HL-60/S4 (cell line): ENCODE results near the gene CYBRD1.

ENCODE experiments used
- in situ Hi-C: fragments of 300-500 bp; cut with MboI; formaldehyde crosslinking; loops from 2 replicates; pipeline ENCODE4 v1.14.3; 2022; ENCODE audit warnings: low sequenced_read_pairs

CYBRD1 gene

GRCh38 chr2:171595456-171595855 lies 73.2 kb downstream of the CYBRD1 start:
- in situ Hi-C loops: loop anchor here (10.0 to 25.0 kb wide), 3 partner anchors 109 to 867 kb away; no protein-coding TSS in a partner anchor

DNA sequence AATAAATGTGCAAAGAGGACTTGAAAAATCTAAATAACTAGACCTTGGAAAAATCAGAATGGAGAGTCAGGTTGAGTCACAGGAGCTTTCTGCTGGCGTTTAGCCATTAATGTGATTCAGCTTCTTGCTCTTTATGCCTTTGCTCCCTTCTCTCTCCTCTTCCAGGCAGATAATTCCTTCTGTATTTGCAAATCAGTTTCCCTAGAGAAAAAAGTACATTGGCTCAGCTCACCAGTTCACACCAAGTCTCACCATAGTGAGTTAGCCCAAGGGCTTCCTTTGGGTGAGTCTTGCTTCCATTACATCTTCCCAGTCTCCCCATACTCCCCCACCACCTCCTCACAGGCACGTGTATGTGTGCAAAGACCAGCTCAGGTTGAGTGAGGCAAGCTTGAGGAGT lies 73.6 kb downstream of the CYBRD1 start:
- in situ Hi-C loops: loop anchor here (10.0 to 25.0 kb wide), 3 partner anchors 109 to 866 kb away; no protein-coding TSS in a partner anchor

GRCh38 chr2:171598713-171599319 lies 76.5 kb downstream of the CYBRD1 start:
- in situ Hi-C loops: loop anchor here (10.0 to 25.0 kb wide), 3 partner anchors 106 to 863 kb away; no protein-coding TSS in a partner anchor

DNA sequence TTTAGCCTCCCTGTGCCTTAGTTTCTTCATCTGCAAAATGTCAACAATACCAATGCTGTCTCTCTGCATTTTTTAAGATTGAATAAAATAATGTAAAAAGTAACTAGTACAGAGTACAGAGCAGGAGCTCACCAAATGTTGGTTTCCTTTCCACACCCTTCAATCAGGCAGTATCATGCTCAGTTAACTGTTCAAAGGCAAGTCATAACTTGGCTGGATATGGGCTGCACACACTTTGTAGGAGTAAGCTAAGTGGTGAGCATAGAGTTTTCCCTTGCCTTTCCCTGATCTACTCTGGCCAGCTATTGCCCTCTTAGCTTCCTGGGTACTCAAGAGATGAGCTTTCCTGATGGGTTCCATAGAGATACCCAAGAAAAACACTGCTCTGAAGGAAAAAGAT lies 77.9 kb downstream of the CYBRD1 start:
- in situ Hi-C loops: no loop called here

DNA sequence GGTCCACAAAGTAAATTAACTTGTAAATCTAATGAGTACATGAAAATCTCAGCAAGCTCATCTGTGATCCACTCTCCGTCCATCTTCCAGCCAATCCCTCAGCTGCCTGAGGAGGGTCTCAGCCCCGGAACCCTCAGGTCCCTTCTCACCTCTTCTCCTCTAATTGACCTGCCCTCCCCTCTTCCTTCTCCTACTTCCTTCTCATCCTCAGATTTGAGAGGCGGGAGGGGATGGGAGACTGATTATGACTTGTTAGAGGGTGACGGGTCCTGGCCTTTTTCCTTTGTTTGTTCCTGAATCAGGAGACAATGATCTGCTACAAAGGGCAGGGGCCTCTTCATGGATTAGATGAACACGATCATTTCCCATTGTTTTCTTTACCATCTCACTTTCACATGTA lies 80.1 kb downstream of the CYBRD1 start:
- in situ Hi-C loops: no loop called here
